IPS-18a (cell line): ENCODE data around the gene MYH10.

Experiments used
- H3K27ac ChIP-seq: one replicate; pipeline ENCODE4 v1.5.1; 2013; ENCODE audit warnings: low read length
- H3K27me3 ChIP-seq: one replicate; pipeline ENCODE4 v1.6.1; 2013; ENCODE audit warnings: mild to moderate bottlenecking, low read length; ENCODE audit not compliant: control insufficient read depth, insufficient read depth
- H3K36me3 ChIP-seq: one replicate; pipeline ENCODE4 v1.6.1; 2013; ENCODE audit warnings: low read depth, low read length; ENCODE audit not compliant: control insufficient read depth
- H3K4me1 ChIP-seq: one replicate; pipeline ENCODE4 v1.6.1; 2013; ENCODE audit warnings: low read depth, low read length; ENCODE audit not compliant: control insufficient read depth
- H3K4me3 ChIP-seq: one replicate; pipeline ENCODE4 v1.5.1; 2013; ENCODE audit warnings: low read length
- H3K9ac ChIP-seq: one replicate; pipeline ENCODE4 v1.6.1; 2013; ENCODE audit warnings: mild to moderate bottlenecking, low read length, moderate library complexity
- H3K9me3 ChIP-seq: one replicate; pipeline ENCODE4 v1.6.1; 2013; ENCODE audit warnings: low read depth, low read length; ENCODE audit not compliant: control insufficient read depth

The MYH10 gene

DNA sequence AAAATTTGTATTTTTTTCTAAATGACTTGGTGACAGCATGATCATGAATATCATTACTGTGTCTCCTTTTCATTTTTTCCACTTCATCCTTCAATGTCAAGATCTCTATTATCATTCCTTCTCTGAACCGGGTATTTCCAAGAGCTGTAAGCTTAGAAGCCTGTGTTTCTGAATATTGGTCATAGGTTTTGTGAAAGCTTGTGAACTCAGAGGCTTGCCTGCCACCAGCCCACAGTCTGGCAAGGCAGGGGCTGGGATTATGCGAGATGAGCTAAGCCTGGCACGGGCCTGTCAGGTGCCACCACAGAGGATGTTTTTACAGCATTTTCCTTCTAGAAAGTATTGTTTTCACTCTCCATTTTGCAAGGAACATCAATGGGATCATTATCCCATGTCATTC is 92.8 kb downstream of the MYH10 start:
- Histone ChIP-seq H3K27me3 (no peaks in the 10 kb centered on the region), H3K4me3 (no peak overlapping the region), H3K27ac (no peak overlapping the region), H3K9me3 (no peaks in the 10 kb centered on the region), H3K36me3 (peaks cover 90% of the 10 kb centered on the region), H3K9ac (no peak overlapping the region), H3K4me1 (no peaks in the 10 kb centered on the region)

DNA sequence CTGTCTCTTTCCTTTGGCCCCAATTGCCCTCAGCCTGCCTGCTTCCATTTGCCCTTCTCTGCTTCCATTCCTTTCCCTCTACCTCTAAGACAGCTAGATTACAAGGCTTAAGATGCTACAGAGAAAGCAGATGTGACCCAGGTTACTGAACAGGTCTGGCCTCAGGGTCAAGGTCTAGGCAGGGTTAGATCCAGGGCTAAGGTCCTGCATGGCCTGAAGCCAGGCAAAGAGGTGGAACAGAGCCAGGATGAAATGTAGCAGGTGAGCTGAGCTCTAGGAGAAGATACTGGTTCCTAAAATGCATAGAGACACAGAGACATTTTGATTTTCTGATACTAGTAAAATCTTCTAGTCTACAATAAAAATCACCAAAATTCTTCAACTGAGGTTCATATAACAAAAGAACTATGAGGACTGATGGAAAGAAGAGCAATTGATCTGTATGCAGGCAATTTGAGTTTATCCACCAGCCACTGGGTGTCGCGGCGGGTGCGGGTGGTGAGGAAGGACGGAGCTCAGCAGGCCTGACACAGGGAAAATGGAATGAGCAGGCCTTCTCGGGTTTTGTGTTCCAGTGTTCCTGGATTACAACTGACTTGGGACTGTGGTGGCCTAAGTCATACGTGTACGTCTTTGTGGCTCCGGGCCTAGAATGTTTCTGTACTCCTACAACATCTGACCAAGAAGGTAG is 95.9 kb downstream of the MYH10 start:
- no peaks in the 10 kb centered on the region for H3K27me3 ChIP-seq
- H3K9ac ChIP-seq = no peak overlapping the region
- peaks cover 89% of the 10 kb centered on the region for H3K36me3 ChIP-seq
- no peaks in the 10 kb centered on the region for H3K4me1 ChIP-seq
- H3K9me3 ChIP-seq = no peaks in the 10 kb centered on the region
- H3K27ac ChIP-seq = no peak overlapping the region
- H3K4me3 ChIP-seq = no peak overlapping the region

DNA sequence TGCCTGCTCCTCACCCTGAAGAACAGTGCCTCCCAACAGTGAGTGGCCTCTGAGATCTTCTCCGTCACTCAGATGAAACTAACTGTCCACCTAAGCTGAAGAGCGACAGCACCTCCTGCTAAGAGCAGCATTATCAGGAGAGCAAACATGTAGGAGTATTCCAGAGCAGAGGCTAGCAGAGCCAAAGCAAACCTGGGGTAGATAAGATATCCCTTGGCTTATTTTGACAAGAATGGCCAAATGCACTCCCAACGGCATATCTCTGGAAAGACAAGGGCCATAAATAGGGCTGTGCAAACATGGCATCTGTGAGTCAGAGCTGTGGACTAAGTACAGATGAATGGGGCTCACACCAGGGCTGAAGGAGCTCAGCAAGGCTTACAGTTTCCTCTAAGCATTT is 98.5 kb downstream of the MYH10 start:
- peaks cover 92% of the 10 kb centered on the region for H3K36me3 ChIP-seq

DNA sequence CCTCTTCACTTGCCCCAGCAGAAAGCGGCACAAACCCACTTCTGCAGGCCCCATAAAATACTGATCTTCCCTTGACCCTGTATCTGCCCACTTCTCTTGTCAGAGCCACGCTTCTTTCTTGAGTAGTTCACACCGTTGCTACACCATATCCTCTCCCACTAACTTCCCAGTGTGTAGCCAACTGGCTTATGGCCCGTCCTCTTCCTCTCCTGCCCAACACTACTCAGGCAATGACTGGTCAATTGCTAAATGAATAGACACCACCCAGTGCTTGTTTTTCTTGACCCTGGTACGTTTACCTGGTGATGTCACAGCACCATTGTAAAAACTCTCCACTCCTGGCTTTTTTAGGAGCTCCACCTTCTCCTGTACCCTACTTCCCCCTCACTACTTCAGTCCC is 107.9 kb downstream of the MYH10 start:
- H3K27me3 ChIP-seq = no peaks in the 10 kb centered on the region
- no peak overlapping the region for H3K9ac ChIP-seq
- H3K4me3 ChIP-seq = no peak overlapping the region
- peaks cover 83% of the 10 kb centered on the region for H3K36me3 ChIP-seq
- no peaks in the 10 kb centered on the region for H3K9me3 ChIP-seq
- H3K4me1 ChIP-seq = no peaks in the 10 kb centered on the region
- no peak overlapping the region for H3K27ac ChIP-seq

More for the DNA sequence above, 98.5 kb downstream of the MYH10 start:
- Histone ChIP-seq H3K27me3 (no peaks in the 10 kb centered on the region), H3K4me1 (no peaks in the 10 kb centered on the region), H3K9ac (no peak overlapping the region), H3K9me3 (no peaks in the 10 kb centered on the region), H3K4me3 (no peak overlapping the region), H3K27ac (no peak overlapping the region)

DNA sequence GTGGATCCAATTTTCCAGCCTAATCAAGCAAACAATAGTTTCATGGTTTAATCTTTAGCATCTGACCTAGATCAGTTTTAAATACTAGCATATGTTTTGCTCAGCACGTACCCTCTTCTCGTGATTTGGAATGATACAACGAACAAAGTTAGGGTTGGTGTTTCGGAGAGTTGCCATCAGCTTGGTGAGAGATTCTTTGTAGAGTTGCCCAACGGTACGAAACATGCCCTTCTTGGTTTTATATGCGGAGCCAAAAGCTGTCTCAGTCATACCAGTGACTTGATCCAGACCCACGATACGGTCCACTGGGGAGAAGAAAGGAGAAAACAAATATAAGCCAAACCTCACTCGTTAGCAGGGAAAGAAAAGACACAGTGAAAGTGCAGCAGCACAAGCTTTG is 109.5 kb downstream of the MYH10 start:
- H3K9ac ChIP-seq = no peak overlapping the region
- no peaks in the 10 kb centered on the region for H3K27me3 ChIP-seq
- no peaks in the 10 kb centered on the region for H3K9me3 ChIP-seq
- H3K4me1 ChIP-seq = no peaks in the 10 kb centered on the region
- no peak overlapping the region for H3K27ac ChIP-seq
- peaks cover 78% of the 10 kb centered on the region for H3K36me3 ChIP-seq
- no peak overlapping the region for H3K4me3 ChIP-seq

DNA sequence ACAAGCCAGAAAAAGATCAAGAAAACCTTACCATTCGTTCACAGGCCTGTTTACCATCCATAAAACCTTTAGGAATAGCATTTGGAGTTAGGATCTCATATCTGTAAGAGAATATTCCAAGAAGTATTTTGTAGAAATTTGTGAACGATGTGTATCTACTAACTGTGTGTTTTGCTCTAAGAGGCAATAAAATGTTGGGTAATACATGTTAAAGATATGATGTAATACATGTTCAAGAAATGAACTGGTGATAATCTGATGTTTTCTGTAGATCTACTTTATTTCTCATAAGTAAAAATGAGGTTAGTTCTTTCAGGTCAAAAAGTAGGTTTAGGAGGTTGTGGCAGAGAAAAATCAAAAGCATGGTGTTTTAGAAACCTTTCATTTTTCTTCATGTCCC is 111.7 kb downstream of the MYH10 start:
- Histone ChIP-seq H3K9me3 (no peaks in the 10 kb centered on the region), H3K27ac (no peak overlapping the region), H3K4me1 (no peaks in the 10 kb centered on the region), H3K4me3 (no peak overlapping the region), H3K27me3 (no peaks in the 10 kb centered on the region), H3K36me3 (peaks cover 86% of the 10 kb centered on the region), H3K9ac (no peak overlapping the region)

DNA sequence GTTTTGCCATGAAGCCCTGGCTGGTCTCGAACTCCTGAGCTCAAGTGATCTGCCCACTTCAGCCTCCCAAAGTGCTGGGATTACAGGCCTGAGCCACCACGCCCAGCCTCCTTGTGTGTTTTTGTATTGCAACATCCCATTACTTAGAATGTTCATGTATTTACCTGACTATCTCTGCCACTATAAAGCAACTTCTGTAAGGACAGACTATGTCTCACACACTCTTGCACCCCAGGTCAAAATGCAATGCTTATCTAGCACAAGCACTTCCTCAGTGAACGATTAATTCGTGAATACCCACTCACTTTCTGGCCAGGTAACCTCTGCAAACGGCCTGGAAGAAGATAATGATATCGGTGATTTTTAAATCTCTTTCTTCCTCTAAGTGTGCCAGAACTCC is 112.2 kb downstream of the MYH10 start:
- Histone ChIP-seq H3K27ac (no peak overlapping the region), H3K9me3 (no peaks in the 10 kb centered on the region), H3K27me3 (no peaks in the 10 kb centered on the region), H3K4me1 (no peaks in the 10 kb centered on the region), H3K9ac (no peak overlapping the region), H3K36me3 (peaks cover 88% of the 10 kb centered on the region), H3K4me3 (no peak overlapping the region)

DNA sequence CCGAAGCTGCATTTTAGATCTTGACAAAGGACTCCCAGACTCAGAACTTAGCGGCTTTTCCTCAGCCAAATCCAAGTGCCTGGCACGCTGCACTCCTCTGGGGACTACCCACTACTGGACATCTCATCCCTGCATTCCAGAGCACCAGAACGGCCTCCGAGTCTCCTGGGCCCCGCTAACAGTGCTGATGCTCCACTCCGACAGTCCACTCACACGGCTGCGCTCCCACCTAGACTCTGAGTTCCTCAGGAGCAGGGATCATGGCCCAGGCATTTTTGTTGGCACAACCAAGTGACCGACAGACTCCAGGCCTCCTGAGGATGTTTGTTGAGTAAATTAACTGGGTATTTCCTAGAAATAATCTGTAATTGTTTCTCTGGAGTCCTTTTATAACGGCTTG is 115.7 kb downstream of the MYH10 start:
- Histone ChIP-seq H3K4me1 (no peaks in the 10 kb centered on the region), H3K27ac (no peak overlapping the region), H3K9me3 (no peaks in the 10 kb centered on the region), H3K9ac (no peak overlapping the region), H3K36me3 (peaks cover 92% of the 10 kb centered on the region), H3K27me3 (no peaks in the 10 kb centered on the region), H3K4me3 (no peak overlapping the region)

DNA sequence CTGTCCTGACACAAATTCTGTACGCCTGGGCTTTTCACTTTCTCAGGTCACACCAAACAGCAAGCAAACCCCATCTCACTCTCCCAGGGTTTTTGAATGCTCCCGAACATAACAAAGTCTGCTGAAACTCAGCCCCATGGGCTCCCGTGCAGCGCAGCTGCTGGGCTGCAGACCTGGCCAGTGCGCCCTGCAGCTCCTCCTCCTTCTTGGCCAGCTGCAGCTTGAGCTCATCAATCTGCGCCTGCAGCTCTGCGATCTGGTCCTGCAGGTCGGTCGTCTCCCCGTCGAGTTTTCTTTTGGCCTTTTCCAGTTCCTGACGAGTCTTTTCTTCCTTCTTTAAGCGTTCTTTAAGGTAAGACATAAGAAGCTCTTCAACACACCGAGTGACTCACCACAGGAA is 124.4 kb downstream of the MYH10 start:
- Histone ChIP-seq H3K36me3 (peaks cover 93% of the 10 kb centered on the region), H3K4me3 (no peak overlapping the region), H3K9ac (no peak overlapping the region)

DNA sequence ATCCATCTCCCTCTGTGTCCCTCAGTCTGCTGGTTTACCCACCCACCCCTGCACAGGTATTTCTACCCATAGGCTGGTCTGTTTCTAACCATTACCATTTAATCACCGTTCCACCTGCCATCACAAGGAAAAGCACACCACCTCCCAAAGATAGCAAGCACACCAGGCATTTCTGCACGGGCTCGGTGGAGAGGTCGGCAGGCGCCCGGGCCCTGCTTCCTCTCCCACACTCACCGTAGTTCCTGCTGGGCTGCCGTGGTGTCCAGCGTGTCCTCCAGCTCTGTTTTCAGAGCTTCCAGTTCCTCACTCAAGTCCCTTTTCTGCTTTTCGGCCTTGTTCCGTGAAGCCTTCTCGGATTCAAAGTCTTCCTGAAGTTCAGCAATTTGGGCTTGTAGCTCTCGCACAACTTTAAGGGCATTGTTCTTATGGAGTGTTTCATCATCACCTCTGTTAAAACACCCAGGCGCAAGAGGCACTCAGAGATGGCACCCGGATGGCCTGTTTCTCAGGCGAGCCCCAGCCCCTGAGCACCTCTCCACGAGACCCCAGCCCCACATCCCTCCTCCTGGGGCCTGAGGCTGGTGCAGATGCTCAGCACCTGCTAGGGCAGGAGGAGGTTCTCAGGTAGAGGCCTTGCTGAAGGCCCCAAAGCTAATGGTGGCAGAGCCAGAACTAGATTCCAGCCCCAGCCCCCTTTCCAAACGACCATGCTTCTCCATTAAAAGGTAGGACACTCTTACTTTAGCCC is 125.9 kb downstream of the MYH10 start:
- Histone ChIP-seq H3K9ac (no peak overlapping the region), H3K9me3 (no peaks in the 10 kb centered on the region), H3K27ac (no peak overlapping the region), H3K36me3 (peaks cover 93% of the 10 kb centered on the region), H3K4me1 (no peaks in the 10 kb centered on the region), H3K4me3 (no peak overlapping the region), H3K27me3 (no peaks in the 10 kb centered on the region)

More for the DNA sequence above, 124.4 kb downstream of the MYH10 start:
- no peaks in the 10 kb centered on the region for H3K9me3 ChIP-seq
- no peak overlapping the region for H3K27ac ChIP-seq
- H3K4me1 ChIP-seq = no peaks in the 10 kb centered on the region
- no peaks in the 10 kb centered on the region for H3K27me3 ChIP-seq

DNA sequence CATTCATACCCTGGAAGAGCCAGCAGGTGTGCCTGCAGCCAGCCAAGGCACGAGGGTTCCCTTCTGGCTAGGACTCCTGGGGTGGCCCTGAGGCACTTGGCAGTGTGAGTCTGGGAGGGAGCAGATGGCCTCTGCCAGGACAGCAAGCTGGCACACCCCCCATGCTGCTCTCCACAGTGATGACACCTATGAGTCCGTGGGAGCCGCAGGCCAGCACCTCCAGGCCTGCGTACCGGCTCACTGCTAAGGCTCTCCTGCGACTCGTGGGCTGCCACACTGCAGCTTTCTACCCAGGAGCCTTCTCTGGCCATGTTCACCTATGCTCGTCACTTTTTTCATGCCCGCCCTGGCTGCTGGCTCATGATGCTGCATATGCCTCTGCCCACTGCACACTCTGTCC is 126.7 kb downstream of the MYH10 start:
- no peaks in the 10 kb centered on the region for H3K9me3 ChIP-seq
- H3K9ac ChIP-seq = no peak overlapping the region
- no peaks in the 10 kb centered on the region for H3K4me1 ChIP-seq
- peaks cover 93% of the 10 kb centered on the region for H3K36me3 ChIP-seq
- no peak overlapping the region for H3K27ac ChIP-seq
- H3K4me3 ChIP-seq = no peak overlapping the region
- no peaks in the 10 kb centered on the region for H3K27me3 ChIP-seq

DNA sequence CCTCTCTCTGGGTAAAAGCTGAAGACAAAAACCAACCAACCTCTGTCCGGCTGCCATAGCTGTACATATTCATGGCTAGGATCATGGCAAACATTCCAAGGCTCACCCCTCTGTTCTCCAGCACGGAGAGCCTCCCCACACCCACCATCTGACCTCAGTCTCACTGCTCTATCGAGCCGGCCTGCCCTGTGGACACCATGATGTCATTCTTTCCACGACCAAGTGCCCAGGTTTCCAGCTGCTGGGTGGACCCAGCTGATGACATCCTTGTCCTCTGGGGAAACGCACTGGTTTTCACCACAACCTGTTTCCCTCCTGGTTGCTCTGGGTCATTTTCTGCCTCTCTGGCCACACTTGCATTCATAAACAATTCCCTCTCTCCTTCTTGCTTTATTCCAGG is 127.2 kb downstream of the MYH10 start:
- Histone ChIP-seq H3K4me3 (no peak overlapping the region), H3K9me3 (no peaks in the 10 kb centered on the region), H3K9ac (no peak overlapping the region), H3K27ac (no peak overlapping the region), H3K4me1 (no peaks in the 10 kb centered on the region), H3K36me3 (peaks cover 93% of the 10 kb centered on the region), H3K27me3 (no peaks in the 10 kb centered on the region)
